Measurements from ENCODE around the gene TNIP2. TPM values are rescaled to one million over a fixed set of nuclear protein-coding genes. Genes with fewer than 3 reads are reported as not detected.
A peak's percentile ranks its signal among the peaks of the same experiment; 100 is the strongest.

TNIP2 gene
- total and polyA plus RNA-seq, 2 of the 13 experiments (the other 11 are each of a cell fraction or from before 2014, with no cell fraction given) = 25.6 to 38.0 TPM

- TF ChIP-seq NR2C2 (CRISPR knock-in tag; IDR thresholded peaks at IDR 0.05; ENCODE audit: borderline replicate concordance) (peak; percentile 45; the same call in 1 of the 2 replicates), ZNF878 (CRISPR knock-in tag; IDR thresholded peaks at IDR 0.05) (no peak), ZNF3 (CRISPR knock-in tag; IDR thresholded peaks at IDR 0.05) (no peak), ZNF703 (CRISPR knock-in tag; IDR thresholded peaks at IDR 0.05; ENCODE audit: borderline replicate concordance) (no peak), ZNF7 (CRISPR knock-in tag; IDR thresholded peaks at IDR 0.05) (no peak), HOMEZ (CRISPR knock-in tag; IDR thresholded peaks at IDR 0.05; ENCODE audit: low read depth) (peak; percentile 36; the same call in 1 of the 2 replicates), ZNF652 (CRISPR knock-in tag; IDR thresholded peaks at IDR 0.05; ENCODE audit: borderline replicate concordance, low read depth) (no peak), ZFP36L1 (CRISPR knock-in tag; IDR thresholded peaks at IDR 0.05) (0 out of 2 replicates have a peak, but pooled peaks have one; percentile 41), CEBPG (CRISPR knock-in tag; IDR thresholded peaks at IDR 0.05) (peak; percentile 19; the same call in 1 of the 2 replicates), E2F5 (CRISPR knock-in tag; conservative IDR thresholded peaks at IDR 0.05) (no peak), ZNF276 (CRISPR knock-in tag; IDR thresholded peaks at IDR 0.05; ENCODE audit: low read depth) (no peak), ATM (IDR thresholded peaks at IDR 0.05; ENCODE audit: borderline replicate concordance) (no peak), RERE (CRISPR knock-in tag; IDR thresholded peaks at IDR 0.05; ENCODE audit: low read depth) (peak; percentile 53; the same call in 1 of the 2 replicates), ZNF749 (CRISPR knock-in tag; IDR thresholded peaks at IDR 0.05; ENCODE audit: borderline replicate concordance) (peak; percentile 74), NFE2 (CRISPR knock-in tag; IDR thresholded peaks at IDR 0.05) (no peak), MAZ (IDR thresholded peaks at IDR 0.05; ENCODE audit: borderline replicate concordance, low read depth, low read length) (0 out of 2 replicates have a peak, but pooled peaks have one; percentile 67), MAZ (CRISPR knock-in tag; IDR thresholded peaks at IDR 0.05; ENCODE audit: low read depth) (peak; percentile 72; the same call in 1 of the 2 replicates), ZNF614 (CRISPR knock-in tag; IDR thresholded peaks at IDR 0.05; ENCODE audit: borderline replicate concordance) (0 out of 2 replicates have a peak, but pooled peaks have one; percentile 38), ZNF12 (CRISPR knock-in tag; IDR thresholded peaks at IDR 0.05) (peak; percentile 57; the same call in 1 of the 2 replicates)
Observed at GRCh38 chr4:2800691-2801596, 44.8 kb upstream of the TNIP2 start (continued).
